NCI-H2196 (cell line): ENCODE measurements around the gene CFAP299.
"Not testable (repeated sequence)": the region's sequence is repeated elsewhere in the genome, so short reads cannot be mapped to it uniquely, and the experiment has no call there.

Source experiments
- DNase-seq: peaks from one replicate; lab custom pipeline; 2025; ENCODE audit not compliant: unreplicated experiment; lab: John Stamatoyannopoulos, UW

The CFAP299 gene

DNA sequence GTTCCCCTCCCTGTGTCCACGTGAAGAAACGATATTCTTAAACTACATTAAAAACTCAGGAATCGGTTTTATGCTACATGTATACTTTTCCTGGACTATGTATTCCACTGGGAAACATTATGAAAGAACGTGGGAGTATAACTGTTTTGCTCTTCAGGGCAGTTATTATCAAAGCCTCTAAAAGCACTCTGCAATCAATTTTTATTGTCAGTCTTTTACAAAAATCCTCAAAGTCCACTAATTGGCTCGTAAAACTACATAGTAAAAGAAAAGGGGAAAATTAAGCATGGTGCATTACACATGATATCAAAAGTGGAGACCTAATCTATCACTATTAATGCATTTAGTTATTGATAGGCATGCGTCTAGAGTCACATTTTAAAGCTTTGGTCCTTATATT is 11.4 kb upstream of the CFAP299 start:
- DNase-seq, result no peak

DNA sequence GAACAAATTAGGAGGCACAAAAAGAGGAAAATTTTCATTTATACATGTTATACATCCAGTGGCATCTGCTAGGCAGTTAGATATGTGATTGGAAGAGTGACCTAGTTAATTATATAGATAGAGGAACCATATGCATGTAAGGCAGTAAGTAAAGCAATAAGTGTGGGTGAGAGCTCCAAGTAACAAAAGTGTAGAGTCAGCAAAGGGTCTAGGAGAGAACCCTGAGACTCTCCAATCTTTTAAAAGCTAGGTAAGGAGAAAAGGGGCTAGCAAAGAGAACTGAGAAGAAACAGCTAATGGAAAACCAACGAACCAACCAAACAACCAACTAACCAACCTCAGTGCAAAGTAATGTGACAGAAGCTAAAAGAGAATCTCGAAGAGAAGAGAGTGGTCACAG is 3.8 kb upstream of the CFAP299 start:
- no peak for DNase-seq

DNA sequence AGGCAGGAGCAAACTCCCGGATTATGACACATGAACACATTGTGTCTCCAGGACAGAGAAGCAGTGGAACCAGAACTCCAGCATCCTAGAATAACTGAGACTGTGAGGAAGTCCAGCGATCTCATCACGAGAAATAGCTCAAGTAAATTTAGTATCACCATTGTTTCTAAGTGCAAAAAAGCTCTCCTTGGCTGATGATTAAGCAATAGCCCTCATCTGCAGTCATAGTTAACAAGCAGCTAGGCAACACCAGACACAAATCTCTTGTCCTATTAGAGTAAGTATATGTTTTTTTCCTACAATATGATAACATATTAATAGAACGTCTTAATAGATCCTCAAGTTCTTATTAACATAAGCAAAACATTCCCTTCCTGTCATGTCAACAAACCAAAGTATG is 2.4 kb upstream of the CFAP299 start:
- DNase-seq, result no peak

DNA sequence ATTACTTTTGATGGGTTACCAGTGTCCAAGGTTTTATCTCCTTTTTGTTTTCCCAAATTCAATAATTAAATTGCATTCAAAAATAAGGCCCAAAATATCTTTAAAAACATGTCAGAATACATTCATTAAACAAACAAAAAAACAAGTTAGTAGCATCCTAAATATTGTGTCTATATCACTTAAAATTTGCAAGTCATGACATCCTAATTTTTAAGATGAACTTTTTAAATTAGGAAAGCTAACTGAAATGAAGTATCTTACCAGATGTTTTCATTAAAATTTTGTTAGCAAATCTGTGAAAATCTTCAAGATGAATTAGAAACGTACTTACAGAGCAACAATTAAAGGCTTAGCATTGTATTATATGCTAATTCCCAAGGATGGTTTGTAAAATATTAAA is 962 bp upstream of the CFAP299 start:
- no peak for DNase-seq

DNA sequence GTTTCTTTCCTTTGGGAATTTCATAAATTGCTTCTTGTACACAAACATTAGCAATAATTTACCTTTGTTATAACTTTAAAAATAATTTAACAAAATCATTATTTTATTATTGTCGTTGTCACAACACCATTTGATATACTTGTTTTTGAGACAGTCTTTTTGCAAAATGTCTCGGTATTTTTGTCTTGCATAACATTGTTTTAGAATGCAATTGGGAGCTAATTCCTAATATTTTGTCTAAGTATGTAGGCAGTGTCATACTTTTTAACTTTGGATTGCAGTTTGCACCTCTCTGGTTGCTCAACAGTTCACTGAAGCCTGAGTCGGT is 340 bp upstream of the CFAP299 start:
- no peak for DNase-seq

DNA sequence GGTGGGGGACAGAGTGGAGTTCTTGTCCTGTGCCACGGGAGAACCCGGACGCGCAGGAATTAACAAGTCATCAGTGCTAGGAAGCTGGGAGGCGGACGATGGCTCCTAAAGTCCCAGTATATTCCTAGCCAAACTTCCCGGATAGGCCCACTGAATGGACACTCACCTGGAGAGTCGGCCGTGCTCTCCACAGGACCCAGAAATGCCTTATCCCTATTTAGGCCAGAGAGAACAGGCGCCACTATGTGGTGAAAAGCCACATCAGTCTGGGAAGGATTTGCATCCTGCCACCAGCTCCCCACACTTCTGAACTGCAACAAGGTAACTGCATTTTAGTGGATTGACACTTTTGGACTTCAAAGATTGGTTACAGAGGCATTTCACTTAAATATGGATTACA is 1.1 kb downstream of the CFAP299 start:
- DNase-seq, result no peak

DNA sequence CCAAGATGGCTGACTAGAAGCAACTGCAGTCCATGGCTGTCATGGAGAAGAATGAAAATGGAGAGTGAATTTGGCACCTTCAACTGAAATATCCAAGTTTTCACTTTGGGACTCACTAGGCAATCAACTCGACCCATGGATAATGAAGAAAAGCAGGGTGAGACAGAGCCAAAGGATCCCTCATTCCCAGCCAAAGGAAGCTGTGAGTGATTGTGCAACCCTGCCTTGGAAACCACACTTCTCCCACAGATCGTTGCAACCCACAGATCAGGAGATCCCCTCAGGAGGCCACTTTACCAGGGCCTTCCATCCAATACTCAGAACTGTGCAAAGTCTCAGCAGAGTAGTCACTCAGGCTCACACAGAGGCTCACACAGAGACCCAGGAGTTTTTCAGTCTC is 4.5 kb downstream of the CFAP299 start:
- DNase-seq, result no peak

DNA sequence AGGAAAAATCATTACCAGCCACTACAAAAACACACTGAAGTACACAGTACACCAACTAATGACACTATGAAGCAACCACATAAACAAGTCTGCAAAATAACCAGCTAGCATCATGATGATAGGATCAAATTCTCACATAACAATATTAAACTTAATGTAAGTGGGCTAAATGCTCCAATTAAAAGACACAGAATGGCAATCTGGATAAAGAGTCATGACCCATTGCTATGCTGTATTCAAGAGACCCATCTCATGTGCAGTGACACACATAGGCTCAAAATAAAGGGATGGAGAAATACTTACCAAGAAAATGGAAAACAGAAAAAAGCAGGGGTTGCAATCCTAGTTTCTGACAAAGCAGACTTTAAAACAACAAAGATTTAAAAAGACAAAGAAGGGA is 7.2 kb downstream of the CFAP299 start:
- DNase-seq, result not testable (repeated sequence)

DNA sequence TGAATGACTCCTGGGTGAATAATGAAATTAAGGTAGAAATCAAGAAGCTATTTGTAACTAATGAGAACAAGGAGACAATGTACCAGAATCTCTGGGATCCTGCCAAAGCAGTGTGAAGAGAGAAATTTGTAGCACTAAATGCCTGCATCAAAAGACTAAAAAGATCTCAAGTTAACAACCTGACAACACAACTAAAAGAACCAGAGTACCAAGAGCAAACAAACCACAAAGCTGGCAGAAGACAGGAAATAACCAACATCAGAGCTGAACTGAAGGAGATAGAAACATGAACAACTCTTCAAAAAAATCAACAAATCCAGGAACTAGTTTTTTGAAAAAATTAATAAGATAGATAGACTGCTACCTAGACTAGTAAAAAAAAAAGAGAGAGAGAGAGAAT is 8.4 kb downstream of the CFAP299 start:
- DNase-seq, result no peak

DNA sequence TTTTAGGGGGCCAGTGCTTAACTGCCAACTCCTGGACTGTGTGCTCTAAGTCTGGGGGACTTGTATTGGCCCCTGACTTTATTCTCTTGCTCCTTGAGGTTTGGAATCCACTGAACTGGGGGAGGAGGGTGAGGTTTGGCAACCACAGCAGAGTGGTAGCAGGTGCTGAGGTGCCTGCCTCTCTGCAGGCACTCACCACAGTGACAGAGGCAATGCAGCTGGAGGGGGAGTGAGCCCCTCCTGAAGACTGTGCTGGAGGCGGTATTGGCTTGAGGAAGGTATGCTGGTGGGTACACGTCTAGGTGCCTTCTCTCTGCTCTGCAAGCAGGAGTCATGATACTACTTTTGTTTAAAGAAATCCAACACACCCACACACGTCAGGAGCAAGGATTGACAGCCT is 24.6 kb downstream of the CFAP299 start:
- no peak for DNase-seq

DNA sequence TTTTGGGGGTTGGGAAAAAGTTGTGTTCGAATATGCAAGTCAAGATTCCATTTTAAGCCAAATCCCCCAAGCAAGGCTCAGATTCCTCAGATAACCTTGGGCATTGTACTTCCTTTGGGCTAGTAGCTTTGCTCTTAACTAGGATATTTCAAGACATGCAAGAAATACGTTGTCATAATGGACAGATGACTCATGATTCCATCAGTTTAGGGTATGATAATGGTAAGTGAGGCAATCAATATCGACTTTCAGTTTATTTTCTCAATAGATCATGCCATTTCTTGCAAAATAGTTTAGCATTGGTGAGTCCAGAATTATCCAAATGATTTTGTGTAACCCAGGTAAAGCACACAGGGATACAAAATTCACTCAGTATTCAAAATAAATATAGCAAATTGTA is 25.4 kb downstream of the CFAP299 start:
- DNase-seq, result no peak

DNA sequence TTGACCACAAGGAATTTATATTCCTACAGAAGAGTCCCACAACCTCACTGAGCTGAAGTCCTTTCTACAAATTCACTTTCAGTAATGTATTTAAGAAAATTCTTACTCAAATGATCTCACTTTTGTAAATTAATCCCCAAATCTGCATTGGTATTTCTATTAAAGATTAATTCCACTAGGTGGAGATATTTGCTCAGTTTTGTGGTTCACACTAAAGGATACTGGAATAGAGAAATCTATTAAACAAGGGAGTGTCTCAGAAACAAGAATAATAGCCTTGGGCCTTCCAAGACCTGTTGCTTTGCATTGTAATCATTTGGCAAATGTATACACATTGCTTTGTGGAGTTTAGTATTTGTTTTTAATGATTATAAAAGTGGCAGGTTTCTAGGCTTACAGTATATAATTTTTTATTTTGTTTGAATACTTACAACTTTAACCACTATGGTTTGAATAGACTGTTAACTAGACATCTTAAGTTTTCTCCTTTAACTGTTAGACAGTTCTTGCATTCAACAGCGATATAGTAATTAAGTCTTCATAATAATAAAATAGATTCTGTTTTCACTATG is 25.9 kb downstream of the CFAP299 start:
- DNase-seq, result peak; percentile 6

DNA sequence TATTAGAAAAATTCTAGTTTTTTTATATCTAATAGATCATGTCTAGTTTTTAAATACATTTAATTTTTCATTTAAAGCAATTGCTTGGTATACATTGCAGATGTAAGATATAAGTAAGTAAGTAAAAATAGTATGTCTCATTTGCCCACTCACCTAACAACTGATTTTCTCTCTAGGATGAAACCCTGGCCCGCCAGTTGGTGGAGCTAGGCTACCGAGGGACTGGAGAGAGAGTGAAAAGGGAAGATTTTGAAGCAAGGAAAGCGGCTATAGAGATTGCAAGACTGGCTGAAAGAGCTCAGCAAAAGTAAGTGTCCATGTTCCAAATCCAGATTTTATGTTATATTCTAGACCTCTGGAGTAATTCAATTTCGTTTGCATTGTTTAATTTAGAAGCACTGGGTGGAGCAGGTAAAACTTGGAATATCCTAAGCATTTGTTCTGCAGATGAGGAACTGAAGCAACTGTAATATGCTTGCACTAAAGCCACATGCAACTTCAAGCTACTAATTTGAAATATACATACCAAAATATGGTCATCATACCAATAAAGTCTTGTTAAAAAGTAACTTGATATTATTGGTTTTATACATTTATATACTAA is 27.1 kb downstream of the CFAP299 start:
- DNase-seq, result peak; percentile 3

DNA sequence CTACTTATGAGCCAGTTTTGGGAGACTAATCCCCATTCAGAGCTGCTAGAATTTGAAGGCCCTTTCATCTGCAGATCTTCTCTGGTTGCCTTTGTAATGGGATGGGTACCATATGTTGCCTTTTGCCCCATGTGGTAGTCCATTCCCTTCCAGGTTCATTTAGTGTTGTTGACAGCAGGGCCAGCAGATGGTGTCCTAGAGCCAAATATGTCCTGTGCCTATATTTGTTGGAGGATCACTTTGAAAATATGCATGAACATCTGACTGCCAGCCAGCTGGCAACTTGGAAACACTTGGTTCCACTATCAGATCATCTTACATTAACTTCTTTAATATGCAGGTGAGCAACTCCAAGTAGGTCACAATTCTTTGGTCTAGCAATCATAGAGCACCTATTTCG is 30.4 kb downstream of the CFAP299 start:
- DNase-seq, result peak; percentile 0

DNA sequence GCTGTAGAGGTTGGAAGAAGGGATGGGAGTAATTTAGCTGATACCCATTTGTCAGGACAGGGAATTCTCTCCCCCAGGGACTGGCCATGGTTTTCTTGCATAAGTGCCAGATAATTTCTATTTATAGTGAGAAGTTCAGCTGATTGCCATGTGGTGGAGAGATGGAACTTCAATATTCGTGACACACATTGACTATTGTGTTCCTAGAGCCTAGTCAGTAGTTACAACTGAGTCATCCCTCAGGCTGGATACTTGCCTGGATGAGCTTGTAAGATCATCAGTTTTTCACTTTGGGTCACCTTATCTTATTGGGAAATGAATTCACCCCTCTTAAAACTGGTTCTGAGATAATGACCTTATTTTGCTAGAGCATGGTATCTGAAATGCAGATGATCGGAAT is 32.2 kb downstream of the CFAP299 start:
- no peak for DNase-seq

DNA sequence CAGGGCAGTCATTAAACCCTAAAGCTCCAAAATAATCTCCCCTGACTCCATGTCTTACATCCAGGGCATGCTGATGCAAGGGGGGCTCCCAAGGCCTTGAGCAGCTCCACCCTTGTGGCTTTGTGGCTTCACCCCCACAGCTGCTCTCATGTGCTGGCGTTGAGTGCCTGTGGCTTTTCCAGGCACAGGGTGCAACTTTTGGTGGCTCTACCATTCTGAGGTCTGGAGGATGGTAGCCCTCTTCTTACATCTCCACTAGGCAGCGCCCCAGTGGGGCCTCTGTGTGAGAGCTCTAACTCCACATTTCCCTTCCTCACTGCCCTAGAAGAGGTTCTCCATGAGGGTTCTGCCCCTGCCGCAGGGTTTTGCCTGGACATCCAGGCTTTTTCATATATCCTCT is 35.1 kb downstream of the CFAP299 start:
- DNase-seq, result no peak

DNA sequence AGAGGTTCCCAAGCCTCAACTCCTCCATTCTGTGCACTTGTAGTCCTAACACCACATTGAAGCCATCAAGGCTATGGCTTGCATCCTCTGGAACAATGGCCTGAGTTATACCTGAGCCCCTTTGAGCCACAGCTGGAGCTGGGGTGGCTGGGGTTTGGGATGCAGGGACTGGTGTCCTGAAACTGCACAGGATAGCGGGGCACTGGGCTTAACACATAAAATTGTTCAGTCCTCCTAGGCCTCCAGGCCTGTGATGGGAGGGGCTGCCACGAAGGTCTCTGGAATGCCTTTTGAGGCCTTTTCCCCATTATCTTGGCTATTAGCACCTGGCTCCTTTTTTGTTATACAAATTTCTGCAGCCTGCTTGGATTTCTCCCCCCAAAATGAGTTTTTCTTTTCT is 35.5 kb downstream of the CFAP299 start:
- DNase-seq, result no peak

DNA sequence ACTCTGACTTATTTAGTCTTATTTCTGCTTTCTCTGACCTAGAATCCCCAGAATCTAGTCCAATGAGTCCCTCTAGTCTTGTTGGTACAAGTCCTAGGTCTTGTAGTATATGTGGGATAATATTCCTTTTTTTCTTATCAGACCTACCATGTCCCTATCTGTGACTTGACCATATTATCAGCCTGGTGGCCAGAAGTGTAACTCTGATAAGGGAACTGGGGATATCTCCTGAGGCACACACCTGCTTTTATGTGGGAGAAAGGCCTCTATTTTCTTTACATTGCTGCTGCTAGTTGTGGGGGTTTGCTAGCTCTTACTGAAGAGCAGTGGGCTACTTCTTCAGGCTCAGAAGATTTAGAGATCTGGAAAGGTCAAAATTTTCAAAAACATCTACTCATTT is 38.6 kb downstream of the CFAP299 start:
- no peak for DNase-seq

DNA sequence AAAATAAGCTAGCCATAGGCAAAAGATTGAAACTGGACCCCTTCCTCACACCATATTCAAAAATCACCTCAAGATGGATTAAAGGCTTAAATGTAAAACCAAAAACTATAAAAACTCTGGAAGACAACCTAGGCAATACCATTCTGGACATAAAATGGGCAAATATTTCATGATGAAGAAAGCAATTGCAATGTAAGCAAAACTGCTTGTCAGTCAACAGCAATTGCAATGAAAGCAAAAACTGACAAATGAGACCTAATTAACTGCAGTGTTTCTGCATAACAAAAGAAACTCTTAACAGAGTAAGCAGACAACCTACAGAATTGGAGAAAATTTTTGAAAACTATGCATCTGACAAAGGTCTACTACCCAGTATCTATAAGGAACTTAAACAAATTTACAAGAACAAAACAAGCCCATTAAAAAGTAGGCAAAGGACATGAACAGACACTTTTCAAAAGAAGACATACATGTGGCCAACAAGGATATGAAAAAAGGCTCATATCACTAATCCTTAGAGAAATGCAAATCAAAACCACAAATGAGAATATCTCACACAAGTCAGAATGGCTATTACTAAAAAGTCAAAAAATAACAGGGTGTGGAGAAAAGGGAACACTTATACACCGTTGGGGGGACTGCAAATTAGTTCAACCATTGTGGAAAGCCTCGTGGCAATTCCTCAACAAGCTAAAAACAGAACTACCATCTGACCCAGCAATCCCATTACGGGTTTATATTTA is 46.7 kb downstream of the CFAP299 start:
- DNase-seq, result no peak

DNA sequence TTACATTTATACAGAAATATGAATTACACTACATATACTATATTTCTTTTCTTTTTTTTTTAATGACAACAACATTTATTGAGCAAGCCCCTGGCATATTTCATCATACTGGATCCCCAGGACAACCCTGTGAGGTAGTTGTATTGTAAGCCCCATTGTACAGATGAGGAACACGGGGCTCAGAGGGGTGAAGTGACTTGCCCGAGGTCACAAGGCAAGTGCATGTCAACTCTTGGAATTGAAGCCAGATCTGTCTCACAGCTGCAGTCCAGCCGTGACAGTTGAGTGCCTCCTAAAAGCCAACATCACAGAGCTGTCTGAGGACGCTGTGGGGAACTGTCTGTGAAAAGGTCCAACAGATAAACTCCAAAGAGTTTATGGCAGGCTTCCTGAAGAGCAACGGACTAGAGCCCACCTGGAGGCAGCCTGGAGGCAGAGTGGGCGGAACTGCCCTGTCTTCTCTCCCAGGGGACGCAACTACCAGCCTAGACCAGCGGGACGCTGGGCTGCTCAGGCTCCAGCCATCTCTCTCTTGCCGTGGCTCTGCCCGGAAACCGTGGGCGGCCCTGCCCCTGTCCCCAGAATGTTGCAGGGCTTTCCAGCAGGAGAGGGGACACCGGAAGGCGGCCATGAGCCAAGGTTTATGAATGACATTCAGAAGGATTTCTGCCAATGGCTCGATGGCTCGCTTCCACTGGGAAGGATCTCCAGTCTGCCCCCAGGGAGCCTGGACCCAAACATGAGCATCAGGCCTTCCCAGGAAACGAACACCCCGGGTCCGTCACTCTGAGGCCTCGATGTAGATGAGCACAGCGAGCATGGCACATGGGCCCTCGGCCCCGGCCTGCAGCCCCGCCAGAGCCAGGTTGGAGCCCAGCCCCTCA is 50.1 kb downstream of the CFAP299 start:
- DNase-seq, result no peak

DNA sequence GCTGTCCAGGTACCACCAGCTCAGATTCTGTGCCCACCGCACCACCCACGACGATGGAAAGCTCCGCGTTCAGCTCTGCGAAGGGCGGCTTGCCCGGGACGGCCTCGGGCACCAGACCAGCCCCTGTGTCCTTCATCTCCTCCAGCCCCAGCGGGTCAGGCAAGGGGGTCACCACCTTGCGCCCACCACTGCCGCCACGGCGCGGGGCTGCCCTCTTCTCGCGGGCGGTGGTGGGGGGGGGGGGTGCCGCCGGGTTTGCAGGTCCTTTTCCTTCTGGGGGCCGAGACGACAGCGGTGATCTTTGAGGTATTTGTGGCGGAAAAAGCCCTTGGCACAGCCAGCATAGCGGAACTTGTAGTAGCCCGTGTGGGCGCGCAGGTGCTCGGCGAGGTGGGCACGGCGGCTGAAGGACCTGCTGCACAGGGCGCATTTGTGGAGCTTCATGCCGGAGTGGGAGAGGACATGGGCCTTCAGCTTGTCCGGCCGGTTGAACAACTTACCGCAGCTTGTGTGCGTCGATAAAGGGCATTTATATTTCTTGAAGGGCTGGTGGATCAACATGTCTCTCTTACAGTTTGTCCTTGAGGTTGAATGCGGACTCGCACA is 50.9 kb downstream of the CFAP299 start:
- no peak for DNase-seq
